A673 (cell line): ENCODE measurements around the gene PRTN3.

Experiments used
- EZH2 ChIP-seq: fragments of 200-600 bp; sonication (generic); IDR thresholded peaks from 2 replicates; pipeline ENCODE4 v1.6.1; 2017; ENCODE audit warnings: borderline replicate concordance, low read depth, mild to moderate bottlenecking, mixed read lengths, antibody characterized with exemption, low read length; ENCODE audit not compliant: poor library complexity, severe bottlenecking
- TF ChIP-seq, protein P1 (sequence below): fragments of 300-800, 200-600 bp; sonication (generic); conservative IDR thresholded peaks from 2 replicates; pipeline ENCODE4 v1.5.1; 2017; ENCODE audit warnings: low read depth, mild to moderate bottlenecking, antibody characterized with exemption, low read length, moderate library complexity, mixed read lengths

DNA sequence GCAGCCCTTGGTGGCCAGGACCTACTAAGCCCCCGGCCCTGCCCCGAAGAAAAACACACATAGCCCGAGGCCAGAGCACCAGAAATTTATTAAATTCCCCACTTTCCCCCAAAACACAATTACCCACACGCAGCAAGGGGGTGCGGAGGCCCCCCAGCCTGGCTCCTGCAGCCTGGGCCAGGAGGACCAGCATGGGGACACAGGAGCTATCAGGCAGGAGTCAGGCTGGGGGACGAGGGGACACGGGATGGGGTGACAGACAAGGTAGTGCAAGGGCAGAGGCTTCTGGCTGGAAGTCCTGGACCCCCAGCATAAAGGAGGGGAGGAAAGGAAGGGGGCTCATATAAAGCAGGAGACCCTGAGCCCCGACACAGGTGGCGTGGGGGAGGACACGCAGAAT is 55.6 kb downstream of the PRTN3 start:
- no peak for TF ChIP-seq EZH2
- TF ChIP-seq, protein P1, sequence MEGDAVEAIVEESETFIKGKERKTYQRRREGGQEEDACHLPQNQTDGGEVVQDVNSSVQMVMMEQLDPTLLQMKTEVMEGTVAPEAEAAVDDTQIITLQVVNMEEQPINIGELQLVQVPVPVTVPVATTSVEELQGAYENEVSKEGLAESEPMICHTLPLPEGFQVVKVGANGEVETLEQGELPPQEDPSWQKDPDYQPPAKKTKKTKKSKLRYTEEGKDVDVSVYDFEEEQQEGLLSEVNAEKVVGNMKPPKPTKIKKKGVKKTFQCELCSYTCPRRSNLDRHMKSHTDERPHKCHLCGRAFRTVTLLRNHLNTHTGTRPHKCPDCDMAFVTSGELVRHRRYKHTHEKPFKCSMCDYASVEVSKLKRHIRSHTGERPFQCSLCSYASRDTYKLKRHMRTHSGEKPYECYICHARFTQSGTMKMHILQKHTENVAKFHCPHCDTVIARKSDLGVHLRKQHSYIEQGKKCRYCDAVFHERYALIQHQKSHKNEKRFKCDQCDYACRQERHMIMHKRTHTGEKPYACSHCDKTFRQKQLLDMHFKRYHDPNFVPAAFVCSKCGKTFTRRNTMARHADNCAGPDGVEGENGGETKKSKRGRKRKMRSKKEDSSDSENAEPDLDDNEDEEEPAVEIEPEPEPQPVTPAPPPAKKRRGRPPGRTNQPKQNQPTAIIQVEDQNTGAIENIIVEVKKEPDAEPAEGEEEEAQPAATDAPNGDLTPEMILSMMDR = no peak
